GM12878 (cell line): ENCODE measurements around the gene PPP1R12B. TPM values are rescaled to one million over a fixed set of nuclear protein-coding genes. Genes with fewer than 3 reads are reported as not detected.

Source experiments
- ATAC-seq: fragments of 200-7000 bp; cut with Tn5 transposase; 3 replicates; pipeline ENCODE4 v1.9.1; 2020; ENCODE audit warnings: mild to moderate bottlenecking, moderate library complexity
- BruUV-seq: library from RNA; stranded (reverse); fragments of 400-500 nt; replicated peaks from 2 replicates; lab custom pipeline; 2021; lab: Mats Ljungman, UMichigan
- CTCF ChIA-PET: fragments of 300-600 bp; sonication (Branson Sonifier 250); formaldehyde crosslinking; extraction: SDS; loops from one replicate; lab custom pipeline; 2021; ENCODE audit warnings: inconsistent platforms; lab: Yijun Ruan, JAX
- POLR2A ChIA-PET: fragments of 350-600 bp; formaldehyde crosslinking; extraction: SDS; loops from one replicate; lab custom pipeline; 2021; ENCODE audit warnings: inconsistent platforms; lab: Charles Lee
- RAD21 ChIA-PET: fragments of 300-600 bp; sonication (Branson Sonifier 250); formaldehyde crosslinking; loops from one replicate; lab custom pipeline; 2023; ENCODE audit warnings: antibody characterized with exemption; ENCODE audit not compliant: unreplicated experiment; lab: Charles Lee
- SMC1A ChIA-PET: fragments of 300-600 bp; sonication (Branson Sonifier 250); formaldehyde crosslinking; loops from one replicate; lab custom pipeline; 2023; ENCODE audit not compliant: unreplicated experiment, uncharacterized antibody; lab: Charles Lee
- DNase-seq: peaks from one replicate; pipeline ENCODE4 v3.0.0-alpha.2; 2011; ENCODE audit warnings: low read depth, low spot score
- FAIRE-seq: peaks from 3 replicates; lab custom pipeline; 2011; peaks lifted over from hg19 to GRCh38; lab: Jason Lieb, UNC
- H2AFZ ChIP-seq: 2 replicates; pipeline ENCODE4 v1.6.0; 2011; ENCODE audit warnings: low read depth, low read length, control low read depth; ENCODE audit not compliant: control insufficient read depth
- H3K27ac ChIP-seq: 2 replicates; pipeline ENCODE4 v1.5.1; 2011; ENCODE audit warnings: control low read depth; ENCODE audit not compliant: control insufficient read depth, insufficient read depth
- H3K27me3 ChIP-seq, 2 experiments: replicated peaks in 1 of 2; 2 replicates each; pipeline versions ENCODE4 v1.6.0 to v1.6.1; 2011; ENCODE audit warnings: low read length in 1 of 2; ENCODE audit not compliant: control insufficient read depth in 2 of 2, insufficient read depth in 2 of 2
- H3K36me3 ChIP-seq, 2 experiments: 2 replicates each; pipeline ENCODE4 v1.5.1; 2011; ENCODE audit warnings: low read length in 1 of 2; ENCODE audit not compliant: control insufficient read depth in 2 of 2, insufficient read depth in 2 of 2
- H3K4me1 ChIP-seq: 2 replicates; pipeline ENCODE4 v1.6.1; 2011; ENCODE audit warnings: mild to moderate bottlenecking, low read length, moderate library complexity, mixed read lengths; ENCODE audit not compliant: control insufficient read depth, insufficient read depth
- H3K4me2 ChIP-seq: 2 replicates; pipeline ENCODE4 v1.6.0; 2011; ENCODE audit warnings: control low read depth; ENCODE audit not compliant: control insufficient read depth, insufficient read depth
- H3K4me3 ChIP-seq: fragments of 200-600 bp; sonication (generic); 2 replicates; pipeline ENCODE4 v1.5.1; 2016
- H3K79me2 ChIP-seq: 2 replicates; pipeline ENCODE4 v1.6.0; 2011; ENCODE audit warnings: low read length; ENCODE audit not compliant: control insufficient read depth, insufficient read depth
- H3K9ac ChIP-seq: 2 replicates; pipeline ENCODE4 v1.8.0; 2011; ENCODE audit warnings: low read length, control low read depth, mixed read lengths; ENCODE audit not compliant: control insufficient read depth, insufficient read depth
- H3K9me3 ChIP-seq: replicated peaks from 3 replicates; pipeline ENCODE4 v1.5.1; 2011; ENCODE audit warnings: mild to moderate bottlenecking, low read length; ENCODE audit not compliant: control insufficient read depth, insufficient read depth
- H4K20me1 ChIP-seq: 2 replicates; pipeline ENCODE4 v1.6.0; 2011; ENCODE audit not compliant: control insufficient read depth, insufficient read depth
- ATF2 ChIP-seq: IDR thresholded peaks from 2 replicates; pipeline ENCODE4 v1.6.1; 2012; ENCODE audit warnings: low read length, inconsistent platforms
- BHLHE40 ChIP-seq, 2 experiments: fragments of 450-650 bp in 1 of 2; IDR thresholded peaks; 2 replicates each; pipeline ENCODE4 v1.6.1; 2011 to 2017; ENCODE audit warnings: low read depth in 2 of 2, borderline replicate concordance in 1 of 2, improper control_type of control experiment in 1 of 2, low read length in 1 of 2, mild to moderate bottlenecking in 1 of 2
- CUX1 ChIP-seq: IDR thresholded peaks from 2 replicates; pipeline ENCODE4 v1.6.1; 2012; ENCODE audit warnings: improper control_type of control experiment, low read depth, low read length; ENCODE audit not compliant: insufficient replicate concordance
- ESRRA ChIP-seq: IDR thresholded peaks from 2 replicates; pipeline ENCODE4 v1.6.1; 2012; ENCODE audit warnings: mild to moderate bottlenecking, low read length, improper control_type of control experiment
- EZH2 ChIP-seq: IDR thresholded peaks from 2 replicates; pipeline ENCODE4 v1.6.1; 2012; ENCODE audit warnings: low read depth, mild to moderate bottlenecking, control low read depth, inconsistent platforms, low read length, borderline replicate concordance; ENCODE audit not compliant: control insufficient read depth
- MTA2 ChIP-seq: fragments of 450-650 bp; IDR thresholded peaks from 2 replicates; pipeline ENCODE4 v1.6.1; 2016; ENCODE audit warnings: low read depth, mild to moderate bottlenecking, moderate library complexity
- PML ChIP-seq: IDR thresholded peaks from 2 replicates; pipeline ENCODE4 v1.6.1; 2012; ENCODE audit warnings: low read length, inconsistent platforms
- RBBP5 ChIP-seq: fragments of 200-600 bp; sonication (generic); conservative IDR thresholded peaks from 2 replicates; pipeline ENCODE4 v1.6.1; 2016
- ZNF207 ChIP-seq: fragments of 450-650 bp; IDR thresholded peaks from 2 replicates; pipeline ENCODE4 v1.6.1; 2014; ENCODE audit warnings: antibody characterized with exemption, mild to moderate bottlenecking, borderline replicate concordance
- ZNF622 ChIP-seq: fragments of 450-650 bp; IDR thresholded peaks from 2 replicates; pipeline ENCODE4 v1.6.1; 2017; ENCODE audit warnings: mild to moderate bottlenecking, inconsistent platforms
- WGBS: methylation state at CpG from one replicate; pipeline ENCODE4 v1.1.6; 2016; ENCODE audit warnings: low lambda C conversion rate; ENCODE audit not compliant: insufficient replicate concordance, insufficient coverage; ENCODE audit errors: missing lambda C conversion rate; 5-methylcytosine and 5-hydroxymethylcytosine counted together
- in situ Hi-C: fragments of 300-500 bp; cut with MboI; formaldehyde crosslinking; loops from 9 replicates; pipeline ENCODE4 v1.14.3; 2018; ENCODE audit warnings: mixed read lengths
- intact Hi-C: fragments of 100-400 bp; cut with micrococcal nuclease; formaldehyde crosslinking; loops from one replicate; pipeline ENCODE4 v1.14.2; 2022; ENCODE audit not compliant: unreplicated experiment
- polyA plus RNA-seq, 11 experiments: library from polyadenylated mRNA; depleted of rRNA in 4 of 11; unstranded in 6 of 11; stranded (reverse) in 5 of 11; fragments of >200 nt; fragmentation: Nextera tagmentation in 4 of 11; fragmentation: Illumina TruSeq in 1 of 11; extraction: Ambion mirVana in 4 of 11; extraction: Trizol in 1 of 11; gene quantifications; 1 replicate in 1 of 11; 2 replicates in 10 of 11; pipeline versions ENCODE4 v1.2.1 to v1.2.3, GENCODE V29; 2011 to 2016; ENCODE audit warnings: inconsistent platforms in 2 of 11, missing spikeins in 2 of 11, low read depth in 1 of 11
- total RNA-seq, 4 experiments: library from RNA; depleted of rRNA in 3 of 4; stranded (reverse); fragments of >200 nt in 3 of 4; fragmentation: Illumina TruSeq in 1 of 4; extraction: Trizol in 1 of 4; gene quantifications; 2 replicates each; pipeline versions ENCODE4 v1.2.1 to v1.2.3, GENCODE V29; 2013 to 2021
- TF ChIP-seq, protein P1 (sequence below): IDR thresholded peaks from 2 replicates; pipeline ENCODE4 v1.6.1; 2012; ENCODE audit warnings: low read depth, low read length, improper control_type of control experiment
- TF ChIP-seq, protein P2 (sequence below): fragments of 150-350 bp; IDR thresholded peaks from 2 replicates; pipeline ENCODE4 v1.6.1; 2016; ENCODE audit warnings: low read depth, low read length

Gene PPP1R12B
- total and polyA plus RNA-seq, 10 of the 15 experiments (the other 5 are each of a cell fraction or from before 2014, with no cell fraction given), result 0.29 to 9.4 (median 4.7) TPM

GRCh38 chr1:202521886-202522285, 173.4 kb downstream of the PPP1R12B start:
- H4K20me1 ChIP-seq, result no peaks in the 10 kb centered on the region
- H2AFZ ChIP-seq, result no peak overlapping the region
- no peaks in the 10 kb centered on the region for H3K36me3 ChIP-seq
- CTCF ChIA-PET, result interaction anchor here (0.6 to 1.7 kb wide), 5 partner anchors 28 to 367 kb away, joined by 3 to 5 read pairs (median 3); partner anchors contain the start of gene RABIF
- RAD21 ChIA-PET, result interaction anchor here (1.4 kb wide), 1 partner anchor 40 kb away, joined by 3 read pairs; no protein-coding TSS in a partner anchor
- FAIRE-seq (no peak), ATAC-seq (peak; percentile 34; the same call in 1 of the 3 replicates), DNase-seq (no peak)
- no peak overlapping the region for H3K9ac ChIP-seq
- peaks cover 5% of the 10 kb centered on the region for H3K4me1 ChIP-seq
- no peak overlapping the region for H3K27ac ChIP-seq
- H3K9me3 ChIP-seq, result no peaks in the 10 kb centered on the region
- H3K4me3 ChIP-seq, result no peak overlapping the region
- intact Hi-C loops (no loop called here), in situ Hi-C loops (no loop called here)
- H3K27me3 ChIP-seq, result no peaks in the 10 kb centered on the region
- POLR2A ChIA-PET, result no interaction called here
- no TSS peak for BruUV-seq
- H3K79me2 ChIP-seq, result no peaks in the 10 kb centered on the region
- H3K4me2 ChIP-seq, result no peak overlapping the region
- WGBS, result 29% methylated on average over 2 of the region's 2 CpGs
- SMC1A ChIA-PET, result interaction anchor here (1.1 to 1.3 kb wide), 4 partner anchors 14 to 43 kb away, joined by 3 read pairs; no protein-coding TSS in a partner anchor
- TF ChIP-seq PML, result no peak
- no peak for TF ChIP-seq ATF2
- no peak for TF ChIP-seq ZNF207
- no peak for TF ChIP-seq EZH2
- TF ChIP-seq ESRRA, result no peak
- TF ChIP-seq CUX1, result no peak
- TF ChIP-seq ZNF622, result no peak
- no peak for TF ChIP-seq RBBP5
- TF ChIP-seq, protein P1, sequence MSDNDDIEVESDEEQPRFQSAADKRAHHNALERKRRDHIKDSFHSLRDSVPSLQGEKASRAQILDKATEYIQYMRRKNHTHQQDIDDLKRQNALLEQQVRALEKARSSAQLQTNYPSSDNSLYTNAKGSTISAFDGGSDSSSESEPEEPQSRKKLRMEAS, result no peak
- TF ChIP-seq MTA2, result no peak
- TF ChIP-seq, protein P2, sequence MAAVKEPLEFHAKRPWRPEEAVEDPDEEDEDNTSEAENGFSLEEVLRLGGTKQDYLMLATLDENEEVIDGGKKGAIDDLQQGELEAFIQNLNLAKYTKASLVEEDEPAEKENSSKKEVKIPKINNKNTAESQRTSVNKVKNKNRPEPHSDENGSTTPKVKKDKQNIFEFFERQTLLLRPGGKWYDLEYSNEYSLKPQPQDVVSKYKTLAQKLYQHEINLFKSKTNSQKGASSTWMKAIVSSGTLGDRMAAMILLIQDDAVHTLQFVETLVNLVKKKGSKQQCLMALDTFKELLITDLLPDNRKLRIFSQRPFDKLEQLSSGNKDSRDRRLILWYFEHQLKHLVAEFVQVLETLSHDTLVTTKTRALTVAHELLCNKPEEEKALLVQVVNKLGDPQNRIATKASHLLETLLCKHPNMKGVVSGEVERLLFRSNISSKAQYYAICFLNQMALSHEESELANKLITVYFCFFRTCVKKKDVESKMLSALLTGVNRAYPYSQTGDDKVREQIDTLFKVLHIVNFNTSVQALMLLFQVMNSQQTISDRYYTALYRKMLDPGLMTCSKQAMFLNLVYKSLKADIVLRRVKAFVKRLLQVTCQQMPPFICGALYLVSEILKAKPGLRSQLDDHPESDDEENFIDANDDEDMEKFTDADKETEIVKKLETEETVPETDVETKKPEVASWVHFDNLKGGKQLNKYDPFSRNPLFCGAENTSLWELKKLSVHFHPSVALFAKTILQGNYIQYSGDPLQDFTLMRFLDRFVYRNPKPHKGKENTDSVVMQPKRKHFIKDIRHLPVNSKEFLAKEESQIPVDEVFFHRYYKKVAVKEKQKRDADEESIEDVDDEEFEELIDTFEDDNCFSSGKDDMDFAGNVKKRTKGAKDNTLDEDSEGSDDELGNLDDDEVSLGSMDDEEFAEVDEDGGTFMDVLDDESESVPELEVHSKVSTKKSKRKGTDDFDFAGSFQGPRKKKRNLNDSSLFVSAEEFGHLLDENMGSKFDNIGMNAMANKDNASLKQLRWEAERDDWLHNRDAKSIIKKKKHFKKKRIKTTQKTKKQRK, result no peak
- no peak for TF ChIP-seq BHLHE40 (IDR thresholded peaks at IDR 0.05; ENCODE audit: borderline replicate concordance in 1 of 2, low read depth in 2 of 2, low read length in 1 of 2)
